GM21360 (cell line): ENCODE measurements around the gene LITAF.
"Not testable (repeated sequence)": the region's sequence is repeated elsewhere in the genome, so short reads cannot be mapped to it uniquely, and the experiment has no call there.

Source experiments
- ATAC-seq: cut with Tn5 transposase; IDR thresholded peaks from one replicate; pipeline ENCODE4 v1.9.1; 2021; ENCODE audit warnings: mild to moderate bottlenecking, moderate library complexity; ENCODE audit not compliant: unreplicated experiment

Gene LITAF

DNA sequence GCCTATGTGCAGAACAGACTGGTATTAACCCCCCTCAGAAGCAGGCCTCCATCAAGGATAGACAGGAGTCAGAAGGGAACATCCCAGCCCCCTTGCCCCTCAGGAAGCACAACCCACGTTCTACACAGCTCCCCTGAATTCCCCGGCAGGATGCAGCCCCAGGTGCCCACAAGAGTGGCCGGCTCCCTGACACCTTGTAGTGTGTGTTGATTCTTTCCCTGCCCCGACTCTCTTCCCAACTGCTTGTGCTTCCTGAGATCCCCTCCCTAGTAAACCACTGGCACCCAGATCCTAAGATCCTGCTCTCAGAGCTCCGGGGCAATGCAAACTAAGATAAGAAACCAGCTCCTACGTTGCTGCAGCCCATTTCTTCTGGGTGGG is 34.8 kb upstream of the LITAF start:
- no peak for ATAC-seq

DNA sequence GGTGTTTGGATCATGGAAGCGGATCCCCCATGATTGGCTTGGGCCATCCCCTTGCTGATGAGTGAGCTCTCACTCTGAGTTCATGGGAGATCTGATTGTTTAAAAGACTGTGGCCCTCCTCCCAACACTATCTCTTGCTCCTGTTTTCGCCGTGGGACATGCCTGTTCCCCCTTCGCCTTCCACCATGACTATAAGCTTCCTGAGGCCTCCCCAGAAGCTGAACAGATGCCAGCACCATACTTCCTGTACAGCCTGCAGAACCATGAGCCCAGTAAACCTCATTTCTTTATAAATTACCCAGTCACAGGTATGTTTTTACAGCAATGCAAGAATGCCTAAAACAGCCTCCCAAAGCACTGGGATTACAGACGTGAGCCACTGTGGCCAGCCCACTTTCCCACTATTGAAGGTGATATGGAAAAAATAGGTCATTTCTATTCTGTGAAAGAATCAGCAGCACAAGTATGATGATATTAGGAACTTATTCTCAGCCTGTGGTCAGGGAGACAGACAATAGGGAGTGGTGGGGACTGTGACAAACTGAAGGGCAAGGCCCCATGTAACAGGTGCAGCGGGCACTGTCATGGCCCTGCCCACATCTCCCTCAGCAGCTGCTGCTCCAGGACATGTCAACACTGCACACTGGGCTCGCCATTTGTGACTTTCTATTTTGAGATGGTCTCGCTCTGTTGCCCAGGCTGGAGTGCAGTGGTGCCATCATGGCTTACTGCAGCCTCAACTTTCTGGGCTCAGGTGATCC is 33.7 kb upstream of the LITAF start:
- ATAC-seq, result no peak

DNA sequence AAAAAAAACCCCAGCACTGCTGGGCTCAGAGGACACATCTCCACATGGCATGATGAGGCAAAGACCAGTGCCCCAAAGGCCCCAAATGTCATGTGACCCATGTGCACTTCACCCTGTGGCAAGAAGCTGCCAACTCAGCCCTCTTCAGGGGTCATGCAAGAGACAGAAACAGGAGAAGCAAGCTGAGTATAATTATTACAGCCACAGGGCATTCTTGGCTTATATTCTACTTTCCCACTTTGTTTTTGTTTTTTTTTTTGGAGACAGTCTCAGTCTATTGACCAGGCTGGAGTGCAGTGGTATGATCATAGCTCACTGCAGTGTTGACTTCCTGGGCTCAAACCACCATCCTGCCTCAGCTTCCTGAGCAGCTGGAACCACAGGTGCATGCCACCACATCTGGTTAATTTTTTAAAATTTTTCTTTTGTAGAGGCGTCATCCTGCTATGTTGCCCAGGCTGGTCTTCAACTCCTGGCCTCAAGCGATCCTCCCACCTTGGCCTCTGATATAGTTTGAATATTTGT is 32.7 kb upstream of the LITAF start:
- no peak for ATAC-seq

DNA sequence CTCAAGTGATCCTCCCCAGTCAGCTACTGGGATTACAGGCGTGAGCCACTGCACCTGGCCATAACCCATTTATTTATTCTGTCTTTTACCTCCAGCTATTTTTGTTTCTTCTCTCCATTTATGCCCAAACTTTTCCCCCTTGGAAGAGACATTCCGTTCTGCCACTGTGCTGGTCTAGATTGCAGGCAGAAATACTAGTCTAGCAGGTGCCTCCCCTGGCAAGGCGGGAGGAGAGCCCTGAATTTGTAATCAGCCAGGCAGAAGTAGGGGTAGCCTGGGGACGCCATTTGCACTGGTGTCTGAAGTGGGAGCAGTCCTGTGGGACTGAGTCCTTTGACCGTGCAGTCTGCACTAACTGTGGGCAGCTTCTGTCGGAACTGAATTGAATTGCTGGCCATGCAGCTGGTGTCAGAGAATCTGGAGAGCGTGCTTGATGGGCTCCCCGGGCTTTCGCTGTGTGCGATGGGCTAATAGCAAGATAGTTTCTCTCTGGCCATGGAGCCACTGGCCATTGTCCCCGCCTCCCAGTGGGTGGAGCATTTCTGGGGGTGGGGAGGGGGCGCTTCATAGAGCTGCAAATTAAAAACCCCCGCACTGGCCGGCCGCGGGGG is 31.5 kb upstream of the LITAF start:
- no peak for ATAC-seq

DNA sequence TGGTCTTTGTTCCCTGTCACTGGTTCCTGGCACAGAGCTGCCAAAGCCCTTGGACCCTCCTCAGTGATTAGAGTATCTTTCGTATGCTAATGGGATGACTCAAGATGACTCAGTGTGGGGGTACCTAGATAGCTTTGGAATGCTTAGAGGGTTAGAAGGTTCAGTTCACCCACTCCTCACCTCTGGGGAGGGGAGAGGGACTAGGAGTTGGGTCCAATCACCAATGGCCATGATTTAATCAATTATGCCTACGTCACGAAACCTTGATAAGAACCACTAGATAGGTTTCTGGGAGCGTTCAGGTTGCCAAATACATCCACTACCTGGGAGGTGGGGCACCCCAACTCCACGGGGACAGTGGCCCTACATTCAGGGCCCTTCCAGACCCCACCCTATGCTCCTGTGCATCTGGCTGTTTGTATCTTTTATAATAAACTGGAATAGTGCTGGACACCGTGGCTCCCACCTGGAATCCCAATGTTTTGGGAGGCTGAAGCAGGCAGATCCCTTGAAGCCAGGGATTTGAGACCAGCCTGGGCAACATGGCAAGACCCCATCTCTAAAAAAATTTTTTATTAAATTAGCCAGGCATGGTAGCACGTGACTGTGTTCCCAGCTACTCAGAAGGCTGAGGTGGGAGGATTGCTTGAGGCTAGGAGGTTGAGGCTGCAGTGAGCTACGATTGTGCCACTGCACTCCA is 29.2 kb upstream of the LITAF start:
- ATAC-seq, result no peak

GRCh38 chr16:11614587-11615175 is 28.0 kb upstream of the LITAF start:
- no peak for ATAC-seq

GRCh38 chr16:11613381-11614303 is 26.9 kb upstream of the LITAF start:
- ATAC-seq, result no peak

DNA sequence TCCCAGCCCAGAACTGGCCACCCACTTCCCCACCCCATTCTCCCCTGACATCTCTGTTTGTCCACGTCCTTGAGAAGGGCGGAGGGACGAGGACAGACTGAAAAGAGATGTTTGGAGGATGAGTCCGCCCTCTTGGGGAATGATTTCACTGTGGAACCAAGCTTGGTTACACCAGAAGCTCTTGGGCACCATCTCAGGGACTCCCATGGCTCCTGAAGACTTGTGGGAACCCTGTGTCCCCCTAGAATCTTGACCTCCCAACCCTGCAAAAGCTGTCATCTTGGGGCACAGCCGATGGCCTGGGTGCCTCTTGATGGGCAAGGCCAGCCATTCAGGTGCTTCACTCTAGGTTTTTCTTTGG is 25.9 kb upstream of the LITAF start:
- ATAC-seq, result no peak

DNA sequence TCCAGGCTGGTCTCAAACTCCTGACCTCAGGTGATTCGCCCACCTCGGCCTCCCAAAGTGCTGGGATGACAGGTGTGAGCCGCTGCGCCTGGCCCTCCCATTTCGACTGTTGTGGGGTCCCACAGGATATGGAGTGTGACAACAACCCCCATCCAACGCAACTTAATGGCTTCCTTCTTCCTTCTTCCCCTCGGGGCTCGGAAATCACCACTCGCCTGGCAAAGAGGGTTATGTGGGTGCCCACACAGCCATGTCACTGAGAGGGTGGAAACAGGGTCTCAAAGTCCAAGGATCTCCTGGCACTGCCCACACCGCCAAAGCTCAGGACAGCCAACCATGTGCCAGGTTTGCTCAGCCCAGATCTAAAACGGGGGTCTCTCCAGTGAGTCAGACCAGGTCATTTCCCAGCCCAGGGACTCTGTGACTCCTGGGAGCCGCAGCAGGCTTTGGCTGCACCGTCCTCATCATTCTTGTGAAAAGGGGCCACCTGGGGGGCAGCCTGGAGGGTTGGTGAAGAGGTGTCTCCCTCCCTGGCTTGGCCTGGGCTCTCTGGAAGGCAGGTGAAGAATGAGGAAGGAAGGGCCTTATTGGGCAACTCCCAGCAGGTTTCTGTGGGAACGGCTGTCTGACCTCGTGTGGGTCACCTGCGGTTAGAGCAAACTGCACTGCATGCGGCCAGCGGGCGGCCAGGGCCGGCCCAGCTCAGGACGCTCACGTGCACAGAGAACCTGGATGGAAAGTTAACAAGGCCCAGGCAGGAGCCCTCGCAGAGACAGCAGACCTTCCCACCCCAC is 25.3 kb upstream of the LITAF start:
- no peak for ATAC-seq

DNA sequence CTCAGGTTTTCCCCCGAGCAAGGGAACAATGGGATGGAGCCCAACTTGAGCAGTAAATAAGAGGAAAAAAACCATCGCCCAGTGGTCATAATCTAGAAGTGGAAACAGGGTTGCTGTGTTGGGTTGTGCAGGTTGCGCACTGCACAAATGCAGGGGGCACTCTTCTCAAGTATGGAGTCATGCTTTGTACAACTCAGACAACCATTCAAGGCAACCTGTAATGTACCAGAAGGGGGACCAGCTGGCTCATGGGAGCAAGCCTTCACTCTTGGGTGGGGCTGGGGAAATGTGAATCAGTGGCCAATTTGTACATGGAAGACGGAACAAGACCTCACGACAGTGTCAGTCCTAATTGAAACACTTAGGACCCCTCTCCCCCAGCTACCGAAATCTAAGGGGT is 23.9 kb upstream of the LITAF start:
- no peak for ATAC-seq

GRCh38 chr16:11610121-11610505 is 23.4 kb upstream of the LITAF start:
- no peak for ATAC-seq

DNA sequence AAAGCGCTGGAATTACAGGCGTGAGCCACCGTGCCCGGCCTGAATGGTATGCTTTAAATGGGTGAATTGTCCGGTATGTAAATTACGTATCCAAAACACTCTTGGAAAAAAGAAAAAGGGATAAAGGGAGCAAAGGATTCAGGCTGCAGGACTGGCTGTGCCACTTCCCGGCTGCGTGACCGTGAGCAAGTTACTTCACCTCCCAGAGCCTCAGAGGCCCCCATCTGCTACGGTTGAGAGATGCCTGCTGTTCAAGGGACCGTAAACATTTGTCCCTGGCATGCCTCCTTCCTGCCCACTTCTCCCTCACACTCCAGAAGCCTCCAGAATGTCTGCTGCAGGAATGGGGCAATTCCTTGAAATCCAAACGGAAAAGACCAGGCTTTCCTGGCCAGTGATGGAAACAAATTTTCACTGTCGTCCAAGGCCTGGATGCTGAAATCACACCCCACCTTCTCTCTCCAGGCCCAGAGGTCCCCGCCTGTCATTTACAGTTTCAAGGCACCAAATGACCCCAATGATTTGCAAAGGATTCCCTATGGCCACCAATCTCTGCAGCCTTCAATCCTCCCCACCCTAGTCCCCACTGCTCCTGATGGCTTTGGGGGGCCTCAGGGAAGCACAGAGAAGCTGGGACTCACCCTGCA is 22.9 kb upstream of the LITAF start:
- ATAC-seq, result no peak

GRCh38 chr16:11605891-11606290 is 19.2 kb upstream of the LITAF start:
- no peak for ATAC-seq

DNA sequence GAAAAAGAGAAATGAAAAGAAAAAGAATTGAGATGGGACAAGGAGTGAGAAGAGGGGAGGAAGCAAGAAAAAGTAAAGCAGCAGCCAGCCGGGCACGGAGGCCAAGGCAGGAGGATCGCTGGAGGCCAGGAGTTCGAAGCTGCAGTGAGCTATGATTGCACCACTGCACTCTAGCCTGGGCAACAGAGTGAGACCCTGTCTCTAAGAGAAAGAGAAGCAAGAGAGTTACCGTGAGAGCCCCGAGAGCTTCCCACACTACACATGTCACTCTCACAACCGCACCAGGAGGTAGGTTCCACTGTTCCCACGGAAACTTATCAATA is 18.8 kb upstream of the LITAF start:
- ATAC-seq, result no peak

DNA sequence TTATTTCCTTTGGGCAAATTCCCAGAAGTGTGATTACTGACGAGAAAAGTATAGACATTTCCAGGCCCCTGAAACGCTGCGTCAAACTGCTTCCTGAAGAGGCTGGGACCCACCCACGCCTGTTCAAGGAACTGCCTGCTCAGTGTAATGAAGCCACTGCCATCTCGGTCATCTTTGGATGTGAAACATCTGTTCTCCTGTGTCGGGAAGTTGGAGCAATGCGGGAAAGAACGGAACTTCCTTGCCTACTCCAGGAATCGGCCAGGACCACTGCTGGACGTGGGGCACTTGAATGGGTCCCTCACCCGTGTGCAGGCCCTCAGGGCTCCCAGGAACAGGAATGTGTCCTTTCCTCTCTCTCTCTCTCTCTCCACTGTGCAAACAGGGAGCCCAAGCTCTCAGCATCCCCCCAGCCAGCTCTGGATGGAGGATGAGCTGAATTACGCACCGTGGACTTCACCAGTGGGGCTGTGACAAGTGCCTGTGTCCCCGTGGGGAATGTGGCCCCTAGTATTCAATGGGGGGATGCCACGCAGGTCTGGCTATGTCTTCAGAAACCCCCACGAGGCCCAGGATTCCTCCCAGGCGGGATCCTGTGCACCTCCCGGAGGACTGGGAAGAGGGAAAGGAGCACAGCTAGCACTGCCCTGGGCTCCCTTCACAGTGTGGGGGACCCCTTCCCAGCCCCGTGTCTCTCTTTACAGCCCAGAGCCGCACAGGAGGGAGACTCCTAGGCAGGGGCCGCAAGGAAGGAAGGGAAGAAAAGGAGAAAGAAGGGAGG is 18.3 kb upstream of the LITAF start:
- no peak for ATAC-seq

DNA sequence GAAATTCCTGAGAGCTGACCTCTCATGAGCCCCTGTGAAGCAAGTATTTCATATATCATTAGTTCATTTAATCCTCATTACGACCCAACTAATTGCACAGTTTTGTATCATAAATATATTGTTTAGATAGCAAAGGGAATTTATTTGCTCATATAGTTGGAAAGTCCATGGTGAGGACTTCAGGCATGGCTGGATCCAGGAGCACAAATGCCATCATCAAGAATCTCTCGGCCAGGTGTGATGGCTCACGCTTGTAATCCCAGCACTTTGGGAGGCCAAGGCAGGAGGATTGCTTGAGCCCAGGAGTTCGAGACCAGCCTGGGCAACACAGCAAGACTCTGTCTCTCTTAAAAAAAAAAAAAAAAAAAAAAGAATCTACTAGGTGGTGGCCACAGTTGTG is 17.6 kb upstream of the LITAF start:
- ATAC-seq, result not testable (repeated sequence)

DNA sequence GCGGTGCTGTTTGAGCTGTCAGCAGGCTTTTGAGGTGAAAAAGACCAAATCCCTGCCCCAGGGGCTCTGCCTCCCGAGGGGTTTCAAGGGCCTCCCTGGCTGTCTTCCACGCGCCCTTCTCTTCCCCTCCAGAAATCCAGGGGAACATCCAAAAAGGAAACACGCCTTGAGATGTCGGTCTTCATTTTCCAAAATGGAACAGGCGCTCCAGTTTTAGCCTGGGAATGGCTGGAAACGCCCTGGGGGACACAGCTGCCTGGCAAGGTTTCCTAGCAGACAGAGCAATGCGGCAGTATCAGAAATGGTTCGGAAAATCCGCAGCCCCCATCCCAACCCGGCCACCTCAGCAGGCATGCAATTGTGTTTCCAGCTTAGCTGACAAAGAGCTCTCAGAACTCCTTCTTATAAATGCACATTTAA is 16.6 kb upstream of the LITAF start:
- no peak for ATAC-seq

GRCh38 chr16:11602321-11602720 is 15.6 kb upstream of the LITAF start:
- no peak for ATAC-seq

GRCh38 chr16:11601911-11602310 is 15.2 kb upstream of the LITAF start:
- ATAC-seq, result no peak
